Measurements from ENCODE around the gene CEMIP2. TPM values are rescaled to one million over a fixed set of nuclear protein-coding genes. Genes with fewer than 3 reads are reported as not detected.
"Not testable (repeated sequence)": the region's sequence is repeated elsewhere in the genome, so short reads cannot be mapped to it uniquely, and the experiment has no call there.

The CEMIP2 gene
- polyA plus RNA-seq, 4 donors, result 21.9 to 32.5 (median 27.4) TPM

DNA sequence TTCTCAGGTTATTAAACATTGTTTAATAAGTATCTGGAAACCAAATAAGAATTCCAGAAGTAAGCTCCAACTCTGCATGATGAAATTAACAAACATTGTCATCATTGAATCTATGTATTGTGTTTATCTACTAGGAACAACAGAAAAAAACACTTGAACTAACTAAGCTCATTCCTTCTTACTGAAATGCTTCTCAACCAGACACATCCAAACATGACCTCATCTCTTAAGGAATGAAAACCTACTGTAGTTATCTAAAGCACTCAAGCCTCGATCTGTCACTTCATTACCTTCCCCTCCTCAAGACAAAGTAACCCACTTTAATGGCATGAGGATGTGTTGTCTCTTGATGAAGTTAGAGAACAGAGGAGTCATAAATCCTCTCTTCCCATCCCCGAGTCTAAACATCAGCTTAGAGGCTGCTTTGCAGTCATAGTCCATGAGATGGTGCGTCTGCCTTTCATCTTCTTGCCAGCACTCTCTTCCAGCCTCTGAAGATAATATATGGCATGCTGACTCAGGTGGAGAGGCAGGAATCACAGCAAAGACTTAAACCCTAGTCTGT is 86.5 kb downstream of the CEMIP2 start:
- no peak for DNase-seq (ENCODE audit: low read depth in 4 of 4, low spot score in 2 of 4)

DNA sequence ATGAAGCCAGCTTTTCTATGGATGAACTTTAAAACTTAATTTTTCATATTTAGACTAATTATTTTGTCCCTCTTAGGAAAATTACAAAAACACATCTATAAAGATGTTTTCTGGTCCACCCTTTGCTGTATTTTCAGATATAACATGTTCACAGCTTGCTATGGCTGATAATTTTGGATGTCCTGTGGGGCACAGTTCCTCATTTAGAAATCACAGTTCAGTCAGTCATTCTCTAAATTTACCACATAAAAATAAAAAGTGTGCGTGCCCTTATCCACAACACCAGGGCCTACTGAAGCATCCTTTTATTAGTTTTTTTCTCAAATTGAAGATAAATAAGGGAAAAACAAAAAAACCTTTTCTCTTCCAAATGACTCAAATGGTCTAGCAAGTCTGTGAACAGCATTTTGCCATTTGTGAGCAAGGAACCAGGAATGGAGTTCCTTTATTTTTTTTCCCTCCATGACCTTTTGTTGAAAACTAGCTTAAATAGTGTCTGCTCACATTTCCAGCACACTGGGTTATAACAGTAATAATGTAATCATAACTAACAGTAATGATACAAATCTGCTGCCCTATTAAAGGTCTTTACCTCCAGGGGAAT is 87.1 kb downstream of the CEMIP2 start:
- DNase-seq (ENCODE audit: low read depth in 4 of 4, low spot score in 2 of 4), result no peak

GRCh38 chr9:71680189-71680980 is 87.9 kb downstream of the CEMIP2 start:
- DNase-seq (ENCODE audit: low read depth in 4 of 4, low spot score in 2 of 4), result no peak

DNA sequence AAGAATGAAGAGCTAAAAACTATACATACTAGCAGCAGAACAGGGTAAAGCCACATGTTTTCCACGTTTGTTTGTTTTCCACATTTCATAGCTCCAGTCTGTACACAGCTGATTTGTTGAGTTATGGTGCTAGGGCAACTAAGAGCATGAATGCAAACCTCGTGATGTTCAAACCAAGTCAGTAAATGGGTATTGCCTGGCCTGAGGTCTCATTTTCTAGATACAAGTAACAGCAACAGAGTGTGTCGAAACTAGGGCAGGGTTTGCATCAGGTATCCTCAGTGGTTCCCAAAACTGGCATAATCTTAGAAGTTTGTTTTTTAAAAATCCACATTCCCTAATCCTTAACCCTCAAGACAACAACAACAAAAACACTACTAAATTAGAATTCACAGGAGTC is 89.3 kb downstream of the CEMIP2 start:
- no peak for DNase-seq (ENCODE audit: low read depth in 4 of 4, low spot score in 2 of 4)

DNA sequence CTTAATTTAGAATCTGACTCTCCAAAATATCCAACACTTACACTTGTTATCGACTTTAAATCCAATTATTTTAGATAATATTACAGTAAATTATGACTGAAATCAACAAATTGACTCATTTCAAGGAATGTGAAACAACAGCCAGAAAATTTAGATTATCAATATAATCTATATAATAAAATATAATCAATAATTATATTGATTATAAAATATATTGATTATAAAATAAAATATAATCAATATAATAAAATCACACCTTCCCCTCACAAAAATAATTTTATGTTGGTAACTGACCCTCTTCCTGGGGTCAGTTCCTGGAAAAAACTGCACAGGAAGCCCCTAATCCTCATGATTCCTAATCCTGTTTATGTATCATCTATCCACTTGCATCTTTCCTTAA is 91.1 kb downstream of the CEMIP2 start:
- no peak for DNase-seq (ENCODE audit: low read depth in 4 of 4, low spot score in 2 of 4)

DNA sequence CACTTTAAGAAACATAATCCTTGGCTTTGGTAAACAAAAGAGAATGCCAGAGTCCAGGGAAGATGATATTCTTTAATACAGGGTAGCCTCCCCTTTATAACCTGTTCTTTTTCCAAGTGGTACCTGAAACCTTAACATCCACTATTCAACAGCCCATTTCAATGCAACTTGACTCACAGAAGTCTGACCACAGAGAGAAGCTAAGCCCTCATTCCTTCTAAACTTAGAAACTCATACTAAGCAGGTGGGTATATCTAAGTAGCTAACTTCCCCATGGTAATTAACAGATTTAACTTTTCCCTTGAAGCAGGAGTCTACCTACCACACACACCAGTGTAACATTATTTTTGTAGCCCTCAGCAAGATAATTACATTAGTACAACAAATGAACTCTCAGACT is 91.9 kb downstream of the CEMIP2 start:
- DNase-seq (ENCODE audit: low read depth in 4 of 4, low spot score in 2 of 4), result no peak

DNA sequence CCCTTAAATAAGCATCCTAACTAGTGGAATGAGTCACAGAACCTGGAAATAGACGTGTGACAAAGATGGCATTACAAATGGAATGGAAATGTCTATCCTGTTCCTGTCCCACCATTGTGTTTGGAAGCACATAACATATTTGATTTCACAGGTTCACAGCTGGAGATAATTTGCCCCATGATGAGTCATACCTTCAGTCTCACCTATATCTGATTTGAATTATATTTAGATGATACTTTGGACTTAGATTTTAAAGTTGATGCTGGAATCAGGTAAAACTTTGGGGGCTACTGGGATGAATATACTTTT is 92.5 kb downstream of the CEMIP2 start:
- DNase-seq (ENCODE audit: low read depth in 4 of 4, low spot score in 2 of 4), result no peak

DNA sequence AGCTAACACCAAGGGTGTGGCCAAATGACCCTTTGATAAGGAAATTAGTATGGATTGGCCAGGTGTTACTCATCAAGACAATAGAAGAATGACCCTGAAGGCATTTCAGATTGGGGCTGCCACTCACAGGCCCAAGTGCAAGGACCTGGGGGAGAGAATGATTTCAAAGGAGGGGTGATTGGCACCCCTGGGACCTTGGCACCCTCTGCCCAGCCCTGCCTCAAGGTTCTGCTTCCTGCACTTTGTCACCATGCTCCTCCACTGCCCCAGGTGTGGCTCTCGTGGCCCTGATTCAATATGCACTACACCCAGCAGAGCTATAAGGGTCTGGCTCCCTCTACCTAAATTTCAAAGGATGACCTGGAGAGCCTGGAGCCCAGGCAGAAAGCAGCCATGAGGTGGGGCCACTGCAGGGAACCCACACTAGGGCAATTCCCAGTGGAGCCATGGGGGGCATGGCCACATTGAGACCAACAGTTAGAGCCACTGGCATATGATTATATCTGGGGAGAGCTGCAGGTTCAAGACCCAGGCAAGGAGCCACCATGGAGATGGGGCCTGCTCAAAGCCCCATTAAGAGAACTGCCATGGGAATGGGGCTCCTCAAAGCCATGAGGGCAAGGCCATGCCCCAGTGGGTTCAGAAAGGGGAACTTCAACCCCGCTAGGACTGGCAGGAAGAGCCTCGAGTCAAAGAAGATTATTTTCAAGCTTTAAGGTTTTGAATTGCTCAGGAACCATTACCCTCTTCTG is 93.0 kb downstream of the CEMIP2 start:
- DNase-seq (ENCODE audit: low read depth in 4 of 4, low spot score in 2 of 4), result no peak

GRCh38 chr9:71672573-71672972 is 95.7 kb downstream of the CEMIP2 start:
- DNase-seq (ENCODE audit: low read depth in 4 of 4, low spot score in 2 of 4), result no peak

- DNase-seq (ENCODE audit: low read depth in 4 of 4, low spot score in 2 of 4), result no peak
Observed at GRCh38 chr9:71671289-71671688, 97.0 kb downstream of the CEMIP2 start.

- DNase-seq (ENCODE audit: low read depth in 4 of 4, low spot score in 2 of 4), result no peak
Observed at GRCh38 chr9:71670121-71670520, 98.2 kb downstream of the CEMIP2 start.

GRCh38 chr9:71669284-71669995 is 98.9 kb downstream of the CEMIP2 start:
- DNase-seq (ENCODE audit: low read depth in 4 of 4, low spot score in 2 of 4), result no peak

DNA sequence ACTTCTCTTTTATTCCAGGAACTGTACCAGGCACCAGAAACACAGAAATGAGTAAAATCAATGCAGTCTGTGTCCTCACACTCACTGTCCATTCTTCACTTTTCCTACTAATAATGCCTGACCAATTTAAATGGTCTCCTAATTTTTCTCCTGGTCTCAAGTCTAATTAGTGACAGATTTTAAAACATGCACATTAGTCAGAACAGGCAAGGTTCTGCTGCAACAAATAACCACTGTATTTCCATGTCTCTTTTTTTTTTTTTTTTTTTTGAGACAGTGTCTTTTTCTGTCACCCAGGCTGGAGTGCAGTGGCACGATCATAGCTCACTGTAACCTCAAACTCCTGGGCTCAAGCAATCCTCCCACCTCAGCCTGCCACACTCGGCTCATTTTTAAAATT is 99.6 kb downstream of the CEMIP2 start:
- no peak for DNase-seq (ENCODE audit: low read depth in 4 of 4, low spot score in 2 of 4)

DNA sequence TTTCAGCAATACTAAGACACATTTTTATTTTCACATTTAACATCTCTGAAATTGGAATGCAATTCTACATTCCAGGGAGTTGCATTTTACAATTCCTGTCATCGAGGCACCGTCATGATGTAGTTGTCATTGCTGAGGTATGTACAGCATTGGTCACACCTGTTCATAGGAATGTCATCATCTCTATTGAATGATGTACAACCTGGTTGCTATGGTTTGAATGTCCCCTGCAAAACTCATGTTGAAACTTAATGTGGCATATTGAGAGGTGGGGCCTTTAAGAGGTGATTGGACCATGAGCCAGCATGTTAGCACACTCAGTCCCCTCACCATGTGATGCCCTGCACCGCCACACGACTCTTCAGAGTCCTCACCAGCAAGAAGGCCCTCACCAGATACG is 103.1 kb downstream of the CEMIP2 start:
- DNase-seq (ENCODE audit: low read depth in 4 of 4, low spot score in 2 of 4), result no peak

- DNase-seq (ENCODE audit: low read depth in 4 of 4, low spot score in 2 of 4), result no peak
Observed at GRCh38 chr9:71664566-71664965, 103.7 kb downstream of the CEMIP2 start.

GRCh38 chr9:71663931-71664459 is 104.3 kb downstream of the CEMIP2 start:
- no peak for DNase-seq (ENCODE audit: low read depth in 4 of 4, low spot score in 2 of 4)

DNA sequence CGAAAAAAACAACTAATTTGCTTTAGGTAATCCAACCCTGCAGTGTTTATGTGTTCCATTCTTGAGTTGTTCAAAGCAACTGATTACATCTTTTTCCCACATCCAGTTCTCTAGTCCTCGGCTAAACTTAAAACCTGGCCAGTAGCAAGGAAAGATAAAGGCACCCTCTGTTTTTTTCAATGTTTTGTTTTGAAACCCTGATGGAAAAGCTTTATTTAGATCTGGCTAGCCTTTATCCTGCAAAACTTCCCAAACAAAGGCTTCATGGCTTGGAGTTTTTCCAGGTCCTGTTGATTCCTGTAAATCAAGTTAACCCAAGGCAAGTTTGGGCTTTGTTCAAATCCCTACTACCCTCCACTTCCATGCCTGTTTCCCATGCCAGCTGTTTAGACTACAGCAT is 105.1 kb downstream of the CEMIP2 start:
- no peak for DNase-seq (ENCODE audit: low read depth in 4 of 4, low spot score in 2 of 4)

DNA sequence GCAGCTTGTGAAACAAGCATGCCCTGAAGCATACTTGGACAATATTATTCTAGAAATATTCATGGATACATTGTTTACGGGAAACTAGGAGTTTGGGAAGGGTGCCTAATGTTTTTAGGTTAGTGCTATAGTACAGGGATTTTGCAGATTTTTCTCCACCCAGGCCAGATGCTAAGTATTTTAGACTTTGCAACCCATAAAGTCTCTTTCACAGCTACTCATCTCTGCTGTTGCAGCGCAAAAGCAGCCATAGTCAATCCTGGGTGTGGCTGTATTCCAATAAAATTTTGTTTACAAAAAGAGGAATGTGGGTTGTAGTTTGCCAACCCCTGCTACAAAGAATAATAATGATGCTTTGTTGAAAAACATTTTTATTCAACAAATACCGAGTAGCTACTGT is 106.2 kb downstream of the CEMIP2 start:
- DNase-seq (ENCODE audit: low read depth in 4 of 4, low spot score in 2 of 4), result no peak

GRCh38 chr9:71657276-71657675 is 111.0 kb downstream of the CEMIP2 start:
- not testable (repeated sequence) for DNase-seq (ENCODE audit: low read depth in 4 of 4, low spot score in 2 of 4)

- DNase-seq (ENCODE audit: low read depth in 4 of 4, low spot score in 2 of 4), result no peak
Observed at GRCh38 chr9:71656496-71656895, 111.8 kb downstream of the CEMIP2 start.

GRCh38 chr9:71655778-71656177 is 112.5 kb downstream of the CEMIP2 start:
- no peak for DNase-seq (ENCODE audit: low read depth in 4 of 4, low spot score in 2 of 4)
